Frontal cortex (tissue), 4 donors: ENCODE measurements around the gene ARSB. TPM values are rescaled to one million over a fixed set of nuclear protein-coding genes. Genes with fewer than 3 reads are reported as not detected.
"Not testable (repeated sequence)": the region's sequence is repeated elsewhere in the genome, so short reads cannot be mapped to it uniquely, and the experiment has no call there.

ENCODE experiments used
- DNase-seq, 2 donors: peaks; one replicate each; pipeline ENCODE4 v3.0.0; 2012; ENCODE audit warnings: low spot score in 2 of 2
- FAIRE-seq: peaks from 2 replicates; lab custom pipeline; 2012; peaks lifted over from hg19 to GRCh38; lab: Jason Lieb, UNC
- total RNA-seq: library from RNA; depleted of rRNA; stranded (reverse); fragments of >200 nt; gene quantifications from one replicate; pipeline ENCODE4 v1.2.3, GENCODE V29; 2014
- donor health status: control.
- donor health status: control.
- donor health status: control.

The ARSB gene
- total RNA-seq, 1 donor from 2014 or later, result 20.4 TPM

DNA sequence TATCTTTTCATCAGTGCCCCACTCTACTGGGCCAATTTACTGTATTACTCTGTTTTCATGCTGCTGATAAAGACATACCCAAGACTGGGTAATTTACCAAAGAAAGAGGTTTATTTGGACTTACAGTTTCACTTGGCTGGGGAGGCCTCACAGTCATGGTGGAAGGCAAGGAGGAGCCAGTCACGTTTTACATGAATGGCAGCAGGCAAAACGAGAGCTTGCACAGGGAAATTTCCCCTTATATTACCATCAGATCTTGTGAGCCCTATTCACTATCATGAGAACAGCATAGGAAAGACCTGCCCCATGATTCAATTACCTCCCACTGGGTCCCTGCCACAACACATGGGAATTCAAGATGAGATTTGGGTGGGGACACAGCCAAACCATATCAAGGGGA is 119.0 kb downstream of the ARSB start:
- not testable (repeated sequence) for DNase-seq, FAIRE-seq

DNA sequence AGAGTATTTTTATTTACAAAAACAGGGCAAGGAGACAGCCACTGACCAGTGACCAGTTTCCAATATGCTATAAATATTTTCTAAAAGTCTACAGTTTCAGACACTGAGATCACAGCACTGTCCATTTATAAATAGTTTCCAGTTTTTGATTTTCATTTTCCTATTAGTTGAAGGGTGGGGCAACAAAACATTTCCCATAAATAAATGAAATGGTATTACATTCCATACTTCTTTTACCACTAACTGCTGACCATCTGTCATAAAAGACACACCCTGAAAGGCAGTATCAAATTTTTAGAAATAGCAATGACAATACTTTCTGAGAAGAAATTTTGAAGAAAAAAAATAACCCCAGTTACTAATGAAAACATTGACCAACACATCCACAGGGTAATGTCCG is 126.7 kb downstream of the ARSB start:
- DNase-seq (no peak), FAIRE-seq (no peak)

GRCh38 chr5:78855026-78855425 is 130.1 kb downstream of the ARSB start:
- DNase-seq, result no peak
- no peak for FAIRE-seq

DNA sequence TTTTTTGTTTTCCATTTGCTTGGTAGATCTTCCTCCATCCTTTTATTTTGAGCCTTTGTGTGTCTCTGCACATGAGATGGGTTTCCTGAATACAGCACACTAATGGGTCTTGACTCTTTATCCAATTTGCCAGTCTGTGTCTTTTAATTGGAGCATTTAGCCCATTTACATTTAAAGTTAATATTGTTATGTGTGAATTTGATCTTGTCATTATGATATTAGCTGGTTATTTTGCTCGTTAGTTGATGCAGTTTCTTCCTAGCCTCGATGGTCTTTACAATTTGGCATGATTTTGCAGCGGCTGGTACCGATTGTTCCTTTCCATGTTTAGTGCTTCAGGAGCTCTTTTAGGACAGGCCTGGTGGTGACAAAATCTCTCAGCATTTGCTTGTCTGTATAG is 133.2 kb downstream of the ARSB start:
- not testable (repeated sequence) for FAIRE-seq, DNase-seq

DNA sequence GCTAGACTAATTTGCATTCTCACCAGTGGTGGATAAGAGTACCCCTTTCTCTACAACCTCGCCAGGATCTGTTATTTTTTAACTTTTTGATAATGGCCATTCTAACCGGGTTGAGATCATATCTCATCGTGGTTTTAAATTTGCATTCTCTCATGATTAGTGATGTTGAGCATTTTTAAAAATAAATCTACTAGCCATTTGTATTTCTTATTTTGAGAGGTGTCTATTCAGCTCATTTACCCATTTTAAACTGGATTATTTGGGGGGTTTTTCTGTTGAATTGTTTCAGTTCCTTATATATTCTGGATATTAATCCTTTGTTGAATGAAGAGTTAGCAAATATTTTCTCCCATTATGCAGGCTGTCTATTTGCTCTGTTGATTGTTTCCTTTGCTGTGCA is 139.6 kb downstream of the ARSB start:
- DNase-seq (no peak), FAIRE-seq (no peak)

- DNase-seq, result no peak
- FAIRE-seq, result no peak
These were observed 141.7 kb downstream of the ARSB start for GRCh38 chr5:78843436-78843835.

- FAIRE-seq (no peak), DNase-seq (no peak)
These were observed 143.3 kb downstream of the ARSB start for GRCh38 chr5:78841767-78842166.

DNA sequence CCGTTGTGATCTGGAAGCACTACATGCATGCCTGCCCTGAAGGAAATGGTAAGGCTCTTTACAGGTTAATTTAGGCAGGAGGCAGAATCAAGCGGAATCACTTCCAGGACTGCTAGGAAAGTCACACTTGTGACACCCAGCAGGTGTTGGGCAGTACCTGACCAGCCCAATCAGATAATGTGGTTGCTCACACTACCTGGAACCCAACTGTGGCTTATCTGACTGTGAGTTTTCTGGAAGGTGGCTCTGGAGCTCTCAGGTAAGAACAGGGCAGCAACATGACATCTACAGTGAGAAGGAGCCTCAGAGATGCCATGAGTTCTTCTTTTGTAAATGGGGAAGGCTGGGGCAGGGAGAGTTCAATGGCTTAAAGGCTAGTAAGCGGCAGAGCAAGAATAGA is 146.4 kb downstream of the ARSB start:
- no peak for DNase-seq
- FAIRE-seq, result no peak

DNA sequence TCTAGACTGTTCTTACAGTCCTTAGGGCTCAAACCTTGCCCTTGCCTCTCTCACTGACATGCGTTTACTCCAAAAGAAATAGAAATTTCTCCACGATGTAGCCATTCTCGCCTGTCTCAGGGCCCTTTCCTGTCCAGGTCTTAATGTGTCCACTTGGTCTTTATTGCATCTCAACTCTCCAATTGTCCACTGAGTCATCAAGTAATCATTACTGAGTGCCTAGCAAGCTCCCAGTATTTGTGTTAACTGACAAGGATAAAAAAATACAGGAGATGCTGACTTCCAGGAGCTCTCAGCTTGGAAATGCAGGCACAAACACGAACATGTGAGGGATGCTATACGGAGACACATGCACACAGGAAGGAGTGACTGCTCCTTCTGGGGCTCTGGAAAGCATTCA is 147.3 kb downstream of the ARSB start:
- no peak for DNase-seq
- no peak for FAIRE-seq

- DNase-seq (no peak), FAIRE-seq (no peak)
These were observed 149.9 kb downstream of the ARSB start for GRCh38 chr5:78835176-78835575.

GRCh38 chr5:78833284-78833683 is 151.8 kb downstream of the ARSB start:
- FAIRE-seq (no peak), DNase-seq (no peak)

GRCh38 chr5:78830528-78831046 is 154.5 kb downstream of the ARSB start:
- FAIRE-seq, result no peak
- DNase-seq, result no peak

DNA sequence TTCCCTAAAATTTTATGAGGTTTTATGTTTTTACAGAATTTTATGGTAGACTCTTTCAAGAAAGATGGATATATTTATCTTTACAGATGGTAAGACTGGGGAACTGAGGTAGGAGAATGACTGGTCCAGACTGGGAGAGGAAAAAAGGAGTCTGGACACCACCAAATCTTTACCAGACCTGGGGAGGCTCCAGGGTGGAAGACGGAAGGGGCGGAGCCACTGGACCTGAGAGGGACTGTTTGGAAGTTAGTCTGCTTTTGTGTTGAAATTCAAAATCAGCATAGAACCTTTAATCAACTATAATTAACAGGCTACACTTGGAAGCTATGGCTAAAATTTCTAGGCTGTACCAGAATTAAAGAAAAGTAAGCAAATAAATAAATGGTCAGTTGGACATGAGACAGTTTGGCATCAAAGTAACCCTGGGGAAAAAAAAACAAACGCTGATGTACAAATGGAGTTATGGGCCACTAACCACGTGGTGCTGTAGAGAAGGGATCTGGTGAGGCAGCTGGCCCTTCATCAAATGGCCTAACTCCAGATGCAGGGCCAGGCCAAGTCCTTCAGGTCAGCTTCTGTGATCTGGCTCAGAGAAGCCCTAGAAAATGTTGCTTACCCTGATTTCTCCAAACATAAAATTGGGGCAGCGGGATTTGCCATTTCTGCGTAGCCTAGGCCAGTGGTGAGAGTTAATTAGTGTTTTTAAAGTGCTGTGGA is 155.1 kb downstream of the ARSB start:
- no peak for FAIRE-seq
- DNase-seq, result no peak

GRCh38 chr5:78827725-78828124 is 157.4 kb downstream of the ARSB start:
- DNase-seq, result no peak
- FAIRE-seq, result no peak

DNA sequence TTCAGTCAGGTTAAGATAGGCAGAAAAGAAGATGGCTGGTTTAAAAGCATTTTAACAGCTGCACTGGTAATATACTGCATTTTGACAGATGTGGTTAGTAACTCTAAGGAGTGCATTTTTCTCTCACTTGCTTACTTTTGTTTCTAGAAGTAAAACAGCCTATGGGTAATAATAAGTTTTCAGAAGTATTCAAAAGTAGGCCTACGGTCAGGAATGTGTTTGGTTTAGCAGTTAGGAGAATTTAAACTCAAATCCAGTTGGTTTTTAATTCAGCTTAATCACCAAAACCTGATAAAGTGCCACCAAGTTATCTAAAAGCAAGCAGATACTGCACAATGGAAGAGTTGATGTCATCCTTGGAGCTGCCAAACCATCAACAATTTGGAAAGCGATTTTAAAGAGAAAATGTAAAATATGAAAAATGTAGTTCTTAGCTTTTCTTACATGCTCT is 160.3 kb downstream of the ARSB start:
- DNase-seq, result no peak
- no peak for FAIRE-seq

- DNase-seq, result no peak
These were observed 161.9 kb downstream of the ARSB start for GRCh38 chr5:78823196-78823595.

GRCh38 chr5:78821536-78822021 is 163.5 kb downstream of the ARSB start:
- no peak for DNase-seq

More at GRCh38 chr5:78823196-78823595, 161.9 kb downstream of the ARSB start:
- no peak for FAIRE-seq

DNA sequence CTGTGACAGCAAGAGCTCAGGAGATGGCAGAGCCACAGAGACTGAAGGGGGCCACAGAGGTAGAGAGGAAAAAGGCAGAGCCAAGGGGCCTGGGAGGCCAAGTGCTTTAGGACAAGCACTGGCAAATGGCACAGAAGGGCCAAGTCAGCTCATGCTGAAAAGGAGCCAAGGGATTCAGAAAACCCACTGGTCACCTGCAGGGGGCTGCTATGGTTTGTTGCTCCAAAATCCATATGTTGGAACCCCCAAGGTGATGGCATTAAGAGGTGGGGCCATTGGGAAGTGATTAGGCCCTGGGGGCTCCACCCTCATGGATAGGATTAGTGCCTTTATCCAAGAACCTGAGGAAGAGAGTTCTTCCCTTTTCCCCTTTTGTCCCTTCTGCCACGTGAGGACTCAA is 165.4 kb downstream of the ARSB start:
- no peak for DNase-seq
- no peak for FAIRE-seq

More at GRCh38 chr5:78821536-78822021, 163.5 kb downstream of the ARSB start:
- no peak for FAIRE-seq

DNA sequence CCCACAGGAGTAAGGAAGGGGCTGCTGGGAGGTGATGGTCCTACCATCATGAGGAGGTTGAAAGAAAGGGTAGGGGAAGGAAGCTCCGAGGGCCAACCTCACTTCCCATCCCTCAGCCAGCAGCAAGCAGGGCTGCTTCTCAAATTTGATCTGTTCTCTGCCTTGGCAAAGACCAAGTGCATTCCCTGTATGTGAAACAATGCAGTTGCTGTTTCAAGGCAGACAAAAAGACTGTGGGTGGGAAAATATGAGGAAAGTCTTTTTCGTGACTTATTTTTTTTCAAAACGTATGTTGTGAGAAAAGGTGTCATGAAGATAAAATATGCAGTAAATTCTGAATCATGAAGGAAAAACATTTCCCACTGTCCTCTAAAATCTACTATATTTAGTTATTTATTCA is 165.9 kb downstream of the ARSB start:
- FAIRE-seq, result no peak
- no peak for DNase-seq

- FAIRE-seq (no peak), DNase-seq (no peak)
These were observed 168.9 kb downstream of the ARSB start for GRCh38 chr5:78816143-78816765.

DNA sequence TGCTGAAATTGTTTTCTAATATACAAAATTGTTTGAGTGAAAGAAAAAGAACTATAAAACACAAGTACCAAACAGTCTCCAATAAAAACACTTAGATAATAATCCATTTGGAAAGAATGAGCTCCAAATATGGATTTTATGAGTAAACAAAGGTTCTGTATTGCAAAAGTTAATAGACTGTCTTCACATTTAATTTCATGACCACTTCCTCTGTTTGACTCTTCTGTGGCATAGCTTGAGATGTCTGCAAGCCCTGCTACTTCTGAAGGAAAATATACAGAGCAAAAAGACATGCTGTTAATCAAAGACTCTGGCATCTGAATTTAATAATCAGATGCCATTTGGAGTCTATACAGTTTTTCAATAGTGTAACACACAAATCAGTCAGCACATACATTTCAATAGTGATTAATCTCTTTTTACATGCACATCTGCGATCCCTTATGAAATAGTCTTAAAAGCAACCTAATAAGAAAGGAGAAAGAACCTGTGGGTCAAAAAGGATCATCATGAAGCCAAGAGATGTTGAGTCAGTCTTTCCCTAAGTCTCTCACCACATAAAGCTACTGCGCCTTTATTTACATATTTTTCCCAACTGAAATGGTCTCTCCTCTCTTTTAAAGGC is 171.1 kb downstream of the ARSB start:
- no peak for DNase-seq
- FAIRE-seq, result no peak
